G401 (cell line): ENCODE measurements around the gene AK5. TPM values are rescaled to one million over a fixed set of nuclear protein-coding genes. Genes with fewer than 3 reads are reported as not detected.

Experiments
- DNase-seq: peaks from one replicate; pipeline ENCODE4 v3.0.0-alpha.2; 2015; ENCODE audit warnings: low spot score
- in situ Hi-C: cut with HindIII; loops from 2 replicates; pipeline ENCODE4 v1.10.0; 2016; ENCODE audit warnings: low sequenced_read_pairs, mixed read lengths
- total RNA-seq: library from RNA; depleted of rRNA; stranded (reverse); fragments of >200 nt; shearing (Covaris generic); gene quantifications from 2 replicates; pipeline ENCODE4 v1.2.3, GENCODE V29; 2014; rRNA removed

AK5 gene
- total RNA-seq, result not detected in 2 replicates

GRCh38 chr1:77281491-77282186 lies at the start of gene AK5:
Gene AK5 (plus strand): TSS chr1:77282019. CDS start chr1:77282314, 295 bp downstream.
- in situ Hi-C loops, result no loop called here
- DNase-seq, result no peak

GRCh38 chr1:77232829-77233228 lies 49.0 kb upstream of the AK5 start:
- in situ Hi-C loops, result no loop called here
- DNase-seq, result no peak

DNA sequence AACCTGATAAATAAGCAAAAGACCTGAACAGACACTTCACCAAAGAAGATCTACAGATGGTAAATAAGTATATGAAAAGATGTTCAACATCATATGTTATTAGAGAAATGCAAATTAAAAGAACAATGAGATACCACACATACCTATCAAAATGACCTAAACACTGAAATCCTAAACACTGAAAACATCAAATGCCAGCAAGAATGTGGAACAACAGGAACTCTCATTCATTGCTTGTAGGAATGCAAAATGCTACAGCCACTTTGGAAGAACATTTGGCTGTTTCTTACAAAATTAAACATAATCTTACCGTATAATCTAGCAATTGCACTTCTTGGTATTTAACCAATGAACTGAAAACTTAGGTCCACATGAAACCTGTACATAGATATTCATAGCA lies 47.7 kb upstream of the AK5 start:
- in situ Hi-C loops, result no loop called here
- DNase-seq, result no peak

- in situ Hi-C loops, result no loop called here
- no peak for DNase-seq
These were observed 46.9 kb upstream of the AK5 start for GRCh38 chr1:77234943-77235342.

GRCh38 chr1:77238462-77238861 lies 43.4 kb upstream of the AK5 start:
- DNase-seq, result no peak
- in situ Hi-C loops, result no loop called here

DNA sequence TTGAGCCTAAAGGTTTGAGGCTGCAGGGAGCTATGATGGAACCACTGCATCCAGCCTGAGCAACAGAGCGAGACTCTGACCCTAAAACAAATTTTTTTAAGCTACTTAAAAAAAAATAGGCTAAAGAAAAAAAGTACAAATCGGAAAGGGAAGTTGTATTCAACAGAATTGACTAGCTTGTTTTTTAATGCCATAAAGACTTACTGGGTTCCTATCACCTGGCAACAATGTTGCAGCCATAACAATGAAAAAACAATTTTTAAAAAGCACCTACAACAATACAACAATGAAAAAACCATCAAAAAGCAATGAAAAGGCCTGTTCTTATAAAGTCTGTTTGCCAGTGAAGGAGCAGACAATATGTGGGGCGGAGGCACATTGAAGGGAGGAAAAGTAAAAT lies 42.5 kb upstream of the AK5 start:
- no peak for DNase-seq
- in situ Hi-C loops, result no loop called here

GRCh38 chr1:77245830-77246229 lies 36.0 kb upstream of the AK5 start:
- in situ Hi-C loops, result no loop called here
- DNase-seq, result no peak

- no peak for DNase-seq
These were observed 31.7 kb upstream of the AK5 start for GRCh38 chr1:77250126-77250525.

DNA sequence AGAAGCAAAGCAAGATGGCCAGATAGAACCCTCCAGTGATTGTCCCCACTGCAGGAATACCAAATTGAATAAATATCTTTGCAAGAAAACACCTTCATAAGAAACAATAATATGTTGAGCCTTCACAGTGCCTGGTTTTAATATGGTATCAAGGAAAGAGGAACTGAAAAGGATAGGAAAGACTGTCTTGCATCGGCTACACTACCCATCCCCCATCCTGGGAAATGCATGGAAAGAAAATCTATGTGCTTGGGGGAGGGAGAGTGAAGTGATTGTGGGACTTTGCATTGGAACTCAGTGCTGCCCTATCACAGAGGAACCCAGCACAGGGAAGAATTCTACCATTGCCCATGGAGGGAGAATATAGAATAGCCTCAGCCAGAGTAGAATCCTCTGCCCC lies 28.6 kb upstream of the AK5 start:
- DNase-seq, result no peak
- in situ Hi-C loops, result no loop called here

More at GRCh38 chr1:77250126-77250525, 31.7 kb upstream of the AK5 start:
- in situ Hi-C loops, result no loop called here

DNA sequence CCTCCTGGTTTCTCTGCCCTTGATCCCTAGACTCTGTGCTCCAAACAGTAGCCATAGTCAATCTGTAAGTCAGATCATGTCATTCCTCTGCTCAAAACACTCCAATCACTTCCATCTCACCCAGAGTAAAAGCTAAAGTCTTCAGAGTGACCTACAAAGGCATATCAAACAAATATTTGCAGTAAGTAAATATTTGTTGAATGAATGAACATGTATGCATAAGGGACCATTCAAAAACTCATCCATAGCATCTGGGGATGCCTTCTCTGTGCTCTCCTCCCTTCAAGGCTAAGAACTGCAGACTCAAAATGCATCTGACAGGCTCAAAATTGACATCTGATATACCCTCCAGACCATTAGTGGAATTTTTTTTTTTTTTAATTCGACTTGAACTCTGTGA lies 18.1 kb upstream of the AK5 start:
- in situ Hi-C loops, result no loop called here
- DNase-seq, result no peak

DNA sequence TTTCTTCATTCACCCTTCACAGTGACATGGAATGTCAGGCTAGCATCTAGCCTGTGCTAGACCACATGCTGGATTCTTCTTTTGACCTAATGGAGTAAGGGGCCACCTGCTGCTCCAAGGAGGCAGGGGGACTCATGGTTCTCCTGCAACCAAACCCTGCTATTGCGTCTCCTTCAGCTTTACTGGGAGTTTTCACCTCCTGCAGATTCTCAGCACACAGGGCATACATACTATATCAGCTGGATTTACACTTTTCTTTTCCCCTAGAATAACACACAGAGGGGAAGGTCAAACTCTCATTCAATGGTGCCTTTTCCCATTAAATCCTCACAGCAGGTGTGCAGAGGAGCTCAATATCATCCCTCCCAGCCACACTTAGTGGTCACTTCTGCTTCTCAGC lies 16.6 kb upstream of the AK5 start:
- no peak for DNase-seq

DNA sequence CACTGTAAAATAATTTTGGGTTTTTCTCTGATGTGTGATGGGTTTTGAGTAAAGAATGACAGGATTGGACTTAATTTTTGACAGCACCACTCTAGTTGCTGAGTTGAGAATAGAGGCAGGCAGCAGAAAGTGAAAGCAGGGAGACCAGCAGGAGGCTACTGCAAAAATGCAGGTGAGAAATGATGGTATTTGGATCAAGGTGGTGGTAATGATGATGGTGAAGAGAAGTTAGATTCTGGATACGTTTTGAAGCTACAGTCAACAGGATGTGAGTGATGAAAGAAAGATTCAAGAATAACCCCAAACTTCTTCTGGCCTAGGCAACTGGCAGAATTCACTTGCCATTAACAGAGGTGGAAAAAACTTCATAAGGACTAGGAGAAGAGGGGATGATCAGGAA lies 14.8 kb upstream of the AK5 start:
- DNase-seq, result no peak

More for the DNA sequence above, 16.6 kb upstream of the AK5 start:
- in situ Hi-C loops, result no loop called here

DNA sequence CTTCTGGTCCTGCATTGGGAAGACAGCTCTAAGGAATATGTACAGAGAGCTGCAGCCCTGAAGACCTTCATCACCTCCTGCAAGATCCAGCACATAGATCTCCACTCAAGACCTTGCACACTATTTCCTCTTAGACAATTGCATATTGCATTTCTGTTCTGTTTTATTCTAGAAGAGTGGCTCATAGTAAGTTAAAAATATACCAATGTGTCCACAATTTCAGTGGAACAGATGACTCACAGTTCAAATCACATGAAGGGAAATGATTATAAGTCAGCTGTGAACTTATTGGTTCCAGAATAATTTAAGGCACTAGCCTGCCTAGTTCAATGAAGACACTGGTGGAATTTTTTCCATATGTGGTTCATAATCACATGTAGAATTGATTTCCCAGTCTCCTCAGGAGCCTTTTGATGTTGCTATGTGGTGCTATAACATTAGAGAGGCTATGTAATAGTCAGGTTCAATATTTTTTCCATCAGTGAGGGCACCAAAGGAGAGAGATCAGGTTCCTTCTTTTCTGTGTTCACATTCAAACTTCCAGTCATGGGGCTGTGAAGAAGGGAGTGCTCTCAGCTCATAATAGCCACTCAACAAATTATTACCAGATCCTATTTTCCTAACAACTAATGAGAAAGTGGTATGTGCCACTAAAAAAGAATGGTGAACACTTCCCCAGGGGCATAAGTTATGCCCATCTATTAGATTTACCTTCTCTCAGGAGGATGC lies 9.8 kb upstream of the AK5 start:
- in situ Hi-C loops, result no loop called here
- no peak for DNase-seq

More for the DNA sequence above, 14.8 kb upstream of the AK5 start:
- in situ Hi-C loops, result no loop called here

- in situ Hi-C loops, result no loop called here
- no peak for DNase-seq
These were observed 7.9 kb upstream of the AK5 start for GRCh38 chr1:77273891-77274290.

- DNase-seq, result no peak
- in situ Hi-C loops, result no loop called here
These were observed 6.6 kb upstream of the AK5 start for GRCh38 chr1:77275194-77275593.

DNA sequence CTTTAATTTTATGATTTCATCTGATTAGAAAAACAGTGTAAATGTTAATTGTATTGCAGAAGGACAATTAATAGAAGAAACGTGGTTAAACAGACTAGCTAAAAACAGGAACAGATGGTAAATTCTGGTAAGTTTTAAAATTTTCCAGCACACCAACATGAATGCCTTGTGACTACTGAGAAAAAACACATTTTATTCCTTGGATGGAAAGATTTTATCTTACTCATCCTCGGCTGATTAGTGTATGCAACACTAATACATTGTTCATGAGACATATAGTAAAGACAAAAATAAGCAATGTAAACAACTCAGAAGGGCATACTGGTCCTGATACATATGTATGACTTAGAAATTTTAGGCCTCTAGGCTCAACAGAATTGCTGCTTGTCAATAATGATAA lies 4.9 kb upstream of the AK5 start:
- no peak for DNase-seq
- in situ Hi-C loops, result no loop called here

DNA sequence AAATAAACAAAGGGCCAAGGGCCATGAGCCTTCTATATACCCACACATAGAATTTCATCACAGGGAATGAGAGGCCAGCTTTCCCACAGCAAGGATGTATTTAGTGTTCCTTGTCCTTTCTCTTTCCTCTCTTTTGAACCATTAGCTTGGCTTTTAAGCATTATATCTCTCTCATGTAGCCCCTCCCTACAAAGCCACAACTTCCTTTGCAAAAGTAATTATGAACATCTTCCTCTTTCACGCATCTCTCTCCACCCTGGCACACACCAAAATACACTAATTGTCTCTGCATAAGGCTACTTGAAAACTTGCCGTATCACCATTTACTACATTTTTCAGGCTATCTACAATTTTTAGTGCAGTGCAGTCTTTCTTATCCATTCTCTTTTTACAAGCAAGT lies 1.9 kb upstream of the AK5 start:
- in situ Hi-C loops, result no loop called here
- no peak for DNase-seq

DNA sequence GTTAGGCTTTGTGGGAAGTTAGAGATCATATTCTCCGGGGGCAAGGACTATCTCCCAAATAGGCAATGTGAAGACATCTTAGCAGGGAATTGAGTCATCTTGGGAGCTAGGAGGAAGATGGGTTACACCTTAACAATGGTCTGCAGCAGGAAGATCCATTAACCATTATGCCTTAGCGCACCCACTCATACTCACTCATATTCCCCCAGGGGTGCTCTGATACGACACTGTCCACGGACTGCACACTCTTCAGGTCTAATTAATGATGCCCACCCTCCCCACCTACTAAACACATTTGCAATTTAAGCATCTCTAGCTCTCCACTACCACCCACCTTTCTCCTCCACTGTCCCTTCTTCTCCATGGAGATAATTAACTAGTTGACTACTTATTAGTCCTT lies 857 bp upstream of the AK5 start:
- DNase-seq, result no peak
- in situ Hi-C loops, result no loop called here

DNA sequence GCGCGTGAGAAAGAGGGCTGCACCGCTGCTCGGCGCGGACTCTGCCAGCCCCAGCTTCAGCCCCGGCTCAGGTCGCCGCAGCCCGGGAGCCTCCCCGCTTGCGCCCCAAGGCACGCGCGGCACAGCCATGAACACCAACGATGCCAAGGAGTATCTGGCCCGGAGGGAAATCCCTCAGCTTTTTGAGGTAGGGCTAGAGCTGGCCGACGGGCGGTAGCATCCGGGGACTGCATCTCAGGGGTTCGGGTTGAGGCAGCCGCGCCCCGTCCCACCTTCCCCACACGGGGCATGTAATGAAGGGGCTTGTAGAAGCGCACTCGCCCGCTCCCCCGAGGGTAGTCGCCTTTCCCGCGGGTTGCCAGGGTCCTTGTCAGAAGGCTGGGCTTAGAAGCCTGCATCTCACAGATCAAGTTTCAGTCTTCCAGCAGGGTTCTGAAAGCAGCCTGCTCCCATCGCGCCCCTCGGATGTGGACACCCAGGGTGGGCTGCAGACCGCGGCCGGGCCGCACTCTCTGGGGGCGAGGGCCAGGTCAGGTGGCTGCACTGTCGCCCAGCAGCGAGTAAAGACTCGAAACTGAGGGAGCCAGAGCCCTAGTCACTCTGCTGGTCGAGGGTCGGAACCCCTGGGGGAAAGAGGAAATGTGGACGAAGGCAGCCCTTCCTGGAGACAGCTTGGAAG lies 507 bp downstream of the AK5 start:
- in situ Hi-C loops, result no loop called here
- no peak for DNase-seq

DNA sequence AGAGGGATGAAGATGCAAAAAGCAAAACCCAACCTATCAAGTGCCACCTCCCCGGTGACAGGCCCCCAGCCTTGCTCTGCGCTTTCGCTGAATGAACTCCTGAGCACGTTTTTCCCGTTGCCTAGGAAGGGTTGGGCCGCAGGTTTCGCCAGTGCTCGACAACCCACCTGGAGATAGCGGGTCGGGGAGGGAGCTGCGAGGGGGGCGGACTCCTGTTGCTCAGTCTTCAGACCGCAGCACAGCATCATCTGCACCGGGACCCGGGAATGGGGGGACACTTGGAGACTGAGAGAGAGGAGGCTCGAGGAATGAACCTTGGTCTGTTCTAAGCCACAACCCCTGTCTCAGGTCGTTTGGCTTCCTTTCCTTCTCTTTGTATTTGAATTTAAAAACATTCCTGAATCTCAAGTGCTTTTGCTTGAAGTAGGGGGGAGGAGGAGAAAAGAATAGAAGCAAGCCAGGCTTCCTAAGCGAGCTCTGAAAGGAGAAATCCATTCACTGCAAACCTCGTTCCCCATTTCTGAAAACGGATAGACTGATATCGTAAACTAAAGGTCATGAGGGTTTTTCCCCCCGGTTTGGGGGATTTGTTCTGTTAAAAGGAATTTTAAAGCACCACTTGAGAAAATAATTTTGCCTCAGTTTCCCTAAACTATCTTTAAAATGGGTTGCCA lies 1.2 kb downstream of the AK5 start:
- in situ Hi-C loops, result no loop called here
- no peak for DNase-seq
